Dermis lymphatic vessel endothelial cell (primary cell): ENCODE measurements around the gene RIOK2. TPM values are rescaled to one million over a fixed set of nuclear protein-coding genes. Genes with fewer than 3 reads are reported as not detected.

Experiments
- total RNA-seq: library from RNA; depleted of rRNA; stranded (reverse); fragments of >200 nt; gene quantifications from 2 replicates; pipeline ENCODE4 v1.2.1, GENCODE V29; 2014

Gene RIOK2
- total RNA-seq = 15.2 and 20.2 TPM in 2 replicates

GRCh38 chr5:97183100-97183929 is at the start of gene RIOK2:
TSS of gene RIOK2 (minus strand) at chr5:97183247. CDS start at chr5:97183191, 56 bp downstream.

GRCh38 chr5:97142521-97143254 is 40.4 kb downstream of the RIOK2 start, which contains the start of gene LIX1:
TSS of gene LIX1 (minus strand) at chr5:97142611. CDS start at chr5:97142576, 35 bp downstream.

Other genes starting within 250 kb of the RIOK2 start
- 37.6 and 46.6 TPM in 2 replicates for gene LNPEP, start 247.2 kb downstream of the RIOK2 start, total RNA-seq
- not detected in 2 replicates for gene LIX1, start 40.6 kb downstream of the RIOK2 start, total RNA-seq